Naive thymus-derived CD4-positive, alpha-beta T cell (primary cell): Measurements from ENCODE around the gene PANK4. TPM values are rescaled to one million over a fixed set of nuclear protein-coding genes. Genes with fewer than 3 reads are reported as not detected.
A peak's percentile ranks its signal among the peaks of the same experiment; 100 is the strongest.

ENCODE experiments used
- ATAC-seq: fragments of 150-1000 bp; cut with Tn5 transposase; 2 replicates; pipeline ENCODE4 v1.10.0; 2021; ENCODE audit warnings: mild to moderate bottlenecking, moderate library complexity
- CTCF ChIA-PET: fragments of 350-600 bp; sonication (Branson Sonifier 250); formaldehyde crosslinking; loops from one replicate; lab custom pipeline; 2021; ENCODE audit warnings: antibody characterized with exemption; lab: Charles Lee
- POLR2A ChIA-PET: fragments of 350-600 bp; sonication (Branson Sonifier 250); formaldehyde crosslinking; loops from one replicate; lab custom pipeline; 2021; ENCODE audit warnings: antibody characterized with exemption, inconsistent platforms; lab: Charles Lee
- DNase-seq, 9 donors: peaks; one replicate each; pipeline versions ENCODE4 v3.0.0 to v3.0.0-alpha.2; 2020 to 2022; ENCODE audit warnings: mixed read lengths in 1 of 9
- H3K27ac ChIP-seq: one replicate; pipeline ENCODE4 v1.7.0; 2013; ENCODE audit warnings: mild to moderate bottlenecking, low read depth, low read length, moderate library complexity
- H3K27me3 ChIP-seq, 2 donors: one replicate each; pipeline ENCODE4 v1.7.0; 2013; ENCODE audit warnings: low read length in 2 of 2, mild to moderate bottlenecking in 2 of 2, moderate library complexity in 2 of 2; ENCODE audit not compliant: control insufficient read depth in 2 of 2, insufficient read depth in 2 of 2
- H3K36me3 ChIP-seq, 3 experiments: 1 replicate in 2 of 3; 2 replicates in 1 of 3; pipeline ENCODE4 v1.7.0; 2013; ENCODE audit warnings: low read length in 3 of 3, mild to moderate bottlenecking in 3 of 3, moderate library complexity in 1 of 3; ENCODE audit not compliant: insufficient read depth in 3 of 3, control insufficient read depth in 2 of 3
- H3K4me1 ChIP-seq, 2 donors: one replicate each; pipeline ENCODE4 v1.7.0; 2013; ENCODE audit warnings: low read length in 2 of 2, mild to moderate bottlenecking in 2 of 2, moderate library complexity in 1 of 2; ENCODE audit not compliant: control insufficient read depth in 2 of 2, insufficient read depth in 2 of 2
- H3K4me3 ChIP-seq: 2 replicates; pipeline ENCODE4 v1.7.0; 2013; ENCODE audit warnings: mild to moderate bottlenecking, low read length
- H3K9me3 ChIP-seq, 3 experiments: 1 replicate in 2 of 3; 2 replicates in 1 of 3; pipeline ENCODE4 v1.7.0; 2013; ENCODE audit warnings: low read length in 3 of 3; ENCODE audit not compliant: control insufficient read depth in 2 of 3
- H3K27ac Mint-ChIP-seq, 9 donors: one replicate each; pipeline ENCODE4 v1.8.0; 2020 to 2022; ENCODE audit warnings: mixed read lengths in 9 of 9, mild to moderate bottlenecking in 8 of 9, moderate library complexity in 5 of 9, inconsistent platforms in 2 of 9
- H3K27me3 Mint-ChIP-seq, 5 donors: one replicate each; pipeline ENCODE4 v1.8.0; 2021 to 2022; ENCODE audit warnings: mixed read lengths in 5 of 5, mild to moderate bottlenecking in 1 of 5
- H3K36me3 Mint-ChIP-seq, 5 donors: one replicate each; pipeline ENCODE4 v1.8.0; 2020 to 2022; ENCODE audit warnings: mixed read lengths in 5 of 5, mild to moderate bottlenecking in 3 of 5, inconsistent platforms in 1 of 5
- H3K4me1 Mint-ChIP-seq, 7 donors: one replicate each; pipeline ENCODE4 v1.8.0; 2020 to 2022; ENCODE audit warnings: mixed read lengths in 7 of 7, mild to moderate bottlenecking in 3 of 7, inconsistent platforms in 1 of 7
- H3K4me3 Mint-ChIP-seq, 10 donors: one replicate each; pipeline ENCODE4 v1.8.0; 2020 to 2022; ENCODE audit warnings: mild to moderate bottlenecking in 10 of 10, mixed read lengths in 10 of 10, moderate library complexity in 6 of 10, inconsistent platforms in 2 of 10
- H3K9me3 Mint-ChIP-seq, 11 donors: one replicate each; pipeline ENCODE4 v1.8.0; 2020 to 2022; ENCODE audit warnings: mixed read lengths in 11 of 11, mild to moderate bottlenecking in 4 of 11, inconsistent platforms in 1 of 11, moderate library complexity in 1 of 11
- intact Hi-C, 2 donors: fragments of 100-400 bp; cut with micrococcal nuclease; formaldehyde crosslinking; loops; one replicate each; pipeline ENCODE4 v1.15.1; 2023
- polyA plus RNA-seq, 2 donors: library from polyadenylated mRNA; unstranded; fragments of 300-500 nt; fragmentation: Illumina TruSeq; gene quantifications; one replicate each; pipeline ENCODE4 v1.2.3, GENCODE V29; 2021
- total RNA-seq, 6 experiments: library from RNA in 5 of 6; stranded (reverse) in 5 of 6; gene quantifications; 1 replicate in 5 of 6; 2 replicates in 1 of 6; pipeline ENCODE4 v1.2.3 and lab custom pipeline; 2021 to 2026

Gene PANK4
- total and polyA plus RNA-seq, 7 experiments from 2014 or later, result 12.7 to 91.2 (median 64.4) TPM

- H3K4me3 ChIP-seq, result no peak overlapping the region
- Mint-ChIP-seq H3K4me3 (peak overlapping the region in 2 of 10 donors; percentile 41 to 61), H3K36me3 (no peaks in the 10 kb centered on the region), H3K4me1 (peaks cover 0 to 36% (median 15%) of the 10 kb centered on the region in 7 donors), H3K27ac (peak overlapping the region in 1 of 9 donors; percentile 85), H3K9me3 (no peaks in the 10 kb centered on the region), H3K27me3 (peaks cover 0 to 16% (median 0%) of the 10 kb centered on the region in 5 donors)
- no peak for DNase-seq
- no peak overlapping the region for H3K27ac ChIP-seq
- H3K27me3 ChIP-seq, result no peaks in the 10 kb centered on the region
- ChIA-PET CTCF (interaction anchor here (1.0 to 1.3 kb wide), 3 partner anchors 18 to 129 kb away, joined by 3 read pairs; partner anchors contain the start of gene PANK4), POLR2A (interaction anchor here (1.2 to 11.7 kb wide), 5 partner anchors 15 to 131 kb away, joined by 3 to 294 read pairs (median 5); partner anchors contain the start of genes HES5, PANK4, PEX10 and PRXL2B)
- H3K9me3 ChIP-seq, result no peaks in the 10 kb centered on the region
- ATAC-seq, result no peak
- peaks cover 15 to 37% of the 10 kb centered on the region in 2 donors for H3K4me1 ChIP-seq
- no peaks in the 10 kb centered on the region for H3K36me3 ChIP-seq
- intact Hi-C loops, result no loop called here
Observed at GRCh38 chr1:2544093-2544874, 17.9 kb upstream of the PANK4 start.

DNA sequence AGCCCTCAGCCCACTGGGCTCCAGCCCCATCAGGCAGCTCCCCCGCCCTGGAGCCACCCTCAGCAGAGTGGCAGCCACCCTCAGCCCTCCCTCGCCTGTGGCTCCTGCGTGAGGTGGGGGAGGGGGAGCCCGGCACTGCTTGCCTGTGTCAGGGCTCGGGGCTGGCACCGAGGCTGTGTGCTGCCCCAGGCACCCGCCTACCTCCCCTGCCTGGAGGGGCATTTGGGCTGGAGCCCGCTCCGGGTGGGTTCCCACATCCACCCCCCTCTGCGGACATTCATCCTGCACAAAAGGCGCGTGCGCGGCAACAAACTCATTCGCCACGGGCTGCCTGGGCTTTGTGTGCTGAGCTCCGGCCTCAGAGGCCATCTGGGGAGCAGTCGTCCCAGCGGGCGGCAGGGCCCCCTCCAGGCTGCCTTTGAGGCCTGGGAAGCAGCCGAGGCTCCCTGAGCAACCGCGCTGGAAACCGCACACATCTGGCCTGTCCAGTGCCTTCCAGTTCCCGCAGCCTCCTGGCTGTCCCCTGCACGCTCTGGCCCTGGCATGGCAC, 17.2 kb upstream of the PANK4 start:
- ChIA-PET POLR2A (interaction anchor here (1.2 to 11.7 kb wide), 5 partner anchors 14 to 131 kb away, joined by 3 to 294 read pairs (median 5); partner anchors contain the start of genes HES5, PANK4, PEX10 and PRXL2B), CTCF (interaction anchor here (1.0 to 1.3 kb wide), 3 partner anchors 17 to 128 kb away, joined by 3 read pairs; partner anchors contain the start of gene PANK4)
- H3K4me1 ChIP-seq, result peaks cover 10 to 31% of the 10 kb centered on the region in 2 donors
- DNase-seq (peak in 7 of 9 donors; percentile 49 to 70 (median 63)), ATAC-seq (no peak)
- H3K36me3 ChIP-seq, result no peaks in the 10 kb centered on the region
- H3K9me3 ChIP-seq, result no peaks in the 10 kb centered on the region
- H3K27ac Mint-ChIP-seq, result no peak overlapping the region
- peaks cover 0 to 19% (median 0%) of the 10 kb centered on the region in 5 donors for H3K27me3 Mint-ChIP-seq
- no peak overlapping the region for H3K27ac ChIP-seq
- intact Hi-C loops, result no loop called here
- H3K36me3 Mint-ChIP-seq, result no peaks in the 10 kb centered on the region
- peaks cover 0 to 30% (median 9%) of the 10 kb centered on the region in 7 donors for H3K4me1 Mint-ChIP-seq
- H3K9me3 Mint-ChIP-seq, result no peaks in the 10 kb centered on the region
- peak overlapping the region in 1 of 10 donors; percentile 61 for H3K4me3 Mint-ChIP-seq
- H3K4me3 ChIP-seq, result no peak overlapping the region
- H3K27me3 ChIP-seq, result no peaks in the 10 kb centered on the region

- peaks cover 0 to 23% (median 0%) of the 10 kb centered on the region in 5 donors for H3K27me3 Mint-ChIP-seq
- H3K4me1 Mint-ChIP-seq, result peaks cover 0 to 26% (median 6%) of the 10 kb centered on the region in 7 donors
- H3K9me3 Mint-ChIP-seq, result no peaks in the 10 kb centered on the region
- ATAC-seq (no peak), DNase-seq (no peak)
- Histone ChIP-seq H3K9me3 (no peaks in the 10 kb centered on the region), H3K4me3 (no peak overlapping the region), H3K27ac (no peak overlapping the region), H3K36me3 (no peaks in the 10 kb centered on the region), H3K4me1 (peaks cover 0 to 24% of the 10 kb centered on the region in 2 donors), H3K27me3 (no peaks in the 10 kb centered on the region)
- intact Hi-C loops, result no loop called here
- POLR2A ChIA-PET, result interaction anchor here (11.7 kb wide), 1 partner anchor 13 kb away, joined by 294 read pairs; the partner anchor contains the start of genes HES5 and PANK4
- no peaks in the 10 kb centered on the region for H3K36me3 Mint-ChIP-seq
- peak overlapping the region in 4 of 10 donors; percentile 11 to 59 (median 18) for H3K4me3 Mint-ChIP-seq
- CTCF ChIA-PET, result no interaction called here
- H3K27ac Mint-ChIP-seq, result no peak overlapping the region
Observed at GRCh38 chr1:2542246-2542915, 16.0 kb upstream of the PANK4 start.

DNA sequence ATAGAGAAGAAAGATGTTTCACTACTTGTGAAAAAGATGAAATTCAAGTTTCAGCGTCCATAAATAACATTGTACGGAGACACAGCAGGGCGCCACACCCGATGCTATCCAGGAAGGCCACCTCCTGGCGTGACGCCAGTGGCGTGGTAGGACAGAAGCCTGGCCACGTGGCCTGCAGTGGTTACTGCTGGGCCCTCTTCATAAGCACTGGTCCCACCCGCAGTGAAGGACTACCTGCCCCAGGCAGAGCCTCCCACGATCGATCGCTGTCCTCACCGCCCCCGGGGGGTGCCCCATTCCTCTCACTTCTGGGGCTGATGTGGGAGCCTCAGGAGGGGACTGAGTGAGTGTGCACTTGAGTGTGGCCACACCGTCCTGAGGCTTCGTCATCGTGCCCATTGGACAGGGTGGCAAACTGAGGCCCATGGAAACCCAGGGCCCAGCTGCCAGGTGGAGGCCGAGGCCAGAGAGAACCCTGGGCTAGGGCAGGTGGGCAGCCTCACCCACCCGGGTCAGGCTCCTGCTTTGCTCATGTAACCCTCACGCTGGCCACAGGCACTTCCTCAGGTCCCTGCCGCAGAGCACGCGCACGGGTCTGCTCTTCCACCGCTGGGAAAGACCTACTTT, 15.3 kb upstream of the PANK4 start:
- Mint-ChIP-seq H3K4me3 (peak overlapping the region in 6 of 10 donors; percentile 16 to 45 (median 33)), H3K4me1 (peaks cover 0 to 26% (median 6%) of the 10 kb centered on the region in 7 donors), H3K27me3 (peaks cover 0 to 23% (median 0%) of the 10 kb centered on the region in 5 donors), H3K27ac (no peak overlapping the region), H3K9me3 (no peaks in the 10 kb centered on the region), H3K36me3 (no peaks in the 10 kb centered on the region)
- no peak overlapping the region for H3K4me3 ChIP-seq
- DNase-seq (no peak), ATAC-seq (no peak)
- no peaks in the 10 kb centered on the region for H3K27me3 ChIP-seq
- no peaks in the 10 kb centered on the region for H3K36me3 ChIP-seq
- no peak overlapping the region for H3K27ac ChIP-seq
- H3K4me1 ChIP-seq, result peaks cover 0 to 24% of the 10 kb centered on the region in 2 donors
- CTCF ChIA-PET, result no interaction called here
- no peaks in the 10 kb centered on the region for H3K9me3 ChIP-seq
- intact Hi-C loops, result no loop called here
- POLR2A ChIA-PET, result interaction anchor here (1.1 to 11.7 kb wide), 2 partner anchors 12 to 150 kb away, joined by 5 to 294 read pairs; partner anchors contain the start of genes HES5, MORN1, PANK4 and RER1

- Mint-ChIP-seq H3K27ac (no peak overlapping the region), H3K27me3 (peaks cover 0 to 25% (median 0%) of the 10 kb centered on the region in 5 donors), H3K4me3 (peak overlapping the region in 3 of 10 donors; percentile 23 to 42 (median 41)), H3K4me1 (peaks cover 0 to 26% (median 6%) of the 10 kb centered on the region in 7 donors), H3K9me3 (no peaks in the 10 kb centered on the region), H3K36me3 (no peaks in the 10 kb centered on the region)
- ChIA-PET CTCF (interaction anchor here (1.1 kb wide), 1 partner anchor 17 kb away, joined by 3 read pairs; no protein-coding TSS in a partner anchor), POLR2A (interaction anchor here (1.1 to 11.7 kb wide), 2 partner anchors 11 to 149 kb away, joined by 5 to 294 read pairs; partner anchors contain the start of genes HES5, MORN1, PANK4 and RER1)
- H3K4me1 ChIP-seq, result peaks cover 0 to 24% of the 10 kb centered on the region in 2 donors
- H3K4me3 ChIP-seq, result no peak overlapping the region
- intact Hi-C loops, result no loop called here
- H3K27ac ChIP-seq, result no peak overlapping the region
- H3K27me3 ChIP-seq, result no peaks in the 10 kb centered on the region
- no peaks in the 10 kb centered on the region for H3K36me3 ChIP-seq
- no peaks in the 10 kb centered on the region for H3K9me3 ChIP-seq
- ATAC-seq, result no peak
- DNase-seq, result no peak
Observed at GRCh38 chr1:2540816-2541492, 14.6 kb upstream of the PANK4 start.
